K562 (cell line): ENCODE results near the gene C10orf95. TPM values are rescaled to one million over a fixed set of nuclear protein-coding genes. Genes with fewer than 3 reads are reported as not detected.

Source experiments
- HCFC1 ChIP-seq: IDR thresholded peaks from 2 replicates; pipeline ENCODE4 v1.6.1; 2012; ENCODE audit warnings: low read depth, low read length, improper control_type of control experiment
- MCM7 ChIP-seq, 2 experiments: fragments of 450-650 bp; IDR thresholded peaks; 2 replicates each; pipeline ENCODE4 v1.6.1; 2016 to 2018
- PHB ChIP-seq: fragments of 250-450 bp; sonication (Bioruptor Pico); IDR thresholded peaks from 2 replicates; pipeline ENCODE4 v1.5.0; 2021
- TCF7L2 ChIP-seq: fragments of 150-350 bp; IDR thresholded peaks from 2 replicates; pipeline ENCODE4 v1.6.1; 2016; ENCODE audit warnings: low read depth, mild to moderate bottlenecking, low read length, moderate library complexity
- ZFP36 ChIP-seq: fragments of 150-350 bp; IDR thresholded peaks from 2 replicates; pipeline ENCODE4 v1.6.1; 2018; ENCODE audit warnings: low read length, low read depth; ENCODE audit not compliant: partially characterized antibody
- polyA plus RNA-seq, 8 experiments: library from polyadenylated mRNA; depleted of rRNA in 4 of 8; stranded (reverse) in 5 of 8; unstranded in 3 of 8; fragments of >200 nt; fragmentation: Nextera tagmentation in 2 of 8; fragmentation: Illumina TruSeq in 1 of 8; extraction: Ambion mirVana in 2 of 8; extraction: Trizol in 1 of 8; gene quantifications; 2 replicates each; pipeline versions ENCODE4 v1.2.1 to v1.2.3, GENCODE V29; 2011 to 2014; ENCODE audit warnings: inconsistent platforms in 1 of 8, missing spikeins in 1 of 8
- total RNA-seq, 7 experiments: library from RNA; depleted of rRNA in 6 of 7; stranded (reverse); fragments of >200 nt in 6 of 7; fragmentation: Illumina TruSeq in 2 of 7; extraction: Trizol in 2 of 7; gene quantifications; 2 replicates each; pipeline versions ENCODE4 v1.2.1 to v1.2.3, GENCODE V29; 2011 to 2021; ENCODE audit warnings: low replicate concordance in 1 of 7
- TF ChIP-seq, protein P1 (sequence below): fragments of 250-450 bp; sonication (Bioruptor Pico); IDR thresholded peaks from 2 replicates; pipeline ENCODE4 v1.5.0; 2021; ENCODE audit warnings: mild to moderate bottlenecking, borderline replicate concordance
- TF ChIP-seq, protein P2 (sequence below): sonication (generic); formaldehyde crosslinking; IDR thresholded peaks from 2 replicates; pipeline ENCODE4 v1.8.0; 2022; ENCODE audit warnings: mild to moderate bottlenecking, missing genetic modification reagents, borderline replicate concordance
- TF ChIP-seq, protein P3 (sequence below): sonication (generic); formaldehyde crosslinking; IDR thresholded peaks from 2 replicates; pipeline ENCODE4 v1.8.1; 2023; ENCODE audit warnings: missing genetic modification reagents, mild to moderate bottlenecking, borderline replicate concordance

Gene C10orf95
- total and polyA plus RNA-seq, 9 of the 15 experiments (the other 6 are each of a cell fraction or from before 2014, with no cell fraction given) = 0.03 to 0.41 (median 0.17) TPM; not detected in 1

DNA sequence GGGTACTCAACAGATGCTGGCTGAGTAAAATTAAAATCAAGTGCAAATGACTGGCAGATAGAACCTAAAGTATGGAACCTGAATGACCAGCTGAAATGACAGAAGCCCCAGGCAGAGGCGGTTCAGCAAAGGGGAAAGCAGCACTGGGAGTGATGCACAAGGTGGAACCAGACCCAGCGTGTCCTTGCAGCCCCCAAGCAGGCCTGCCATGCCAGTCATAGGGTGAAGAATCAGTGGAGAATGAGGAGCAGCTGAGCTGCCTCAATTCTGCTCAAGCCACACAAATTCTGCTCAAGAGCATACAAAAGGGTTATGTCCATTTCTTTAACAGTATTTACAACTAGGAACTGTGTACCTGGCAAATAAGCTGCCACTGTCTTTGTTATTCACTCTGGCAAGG lies 42.4 kb upstream of the C10orf95 start (continued):
- TF ChIP-seq, protein P1, sequence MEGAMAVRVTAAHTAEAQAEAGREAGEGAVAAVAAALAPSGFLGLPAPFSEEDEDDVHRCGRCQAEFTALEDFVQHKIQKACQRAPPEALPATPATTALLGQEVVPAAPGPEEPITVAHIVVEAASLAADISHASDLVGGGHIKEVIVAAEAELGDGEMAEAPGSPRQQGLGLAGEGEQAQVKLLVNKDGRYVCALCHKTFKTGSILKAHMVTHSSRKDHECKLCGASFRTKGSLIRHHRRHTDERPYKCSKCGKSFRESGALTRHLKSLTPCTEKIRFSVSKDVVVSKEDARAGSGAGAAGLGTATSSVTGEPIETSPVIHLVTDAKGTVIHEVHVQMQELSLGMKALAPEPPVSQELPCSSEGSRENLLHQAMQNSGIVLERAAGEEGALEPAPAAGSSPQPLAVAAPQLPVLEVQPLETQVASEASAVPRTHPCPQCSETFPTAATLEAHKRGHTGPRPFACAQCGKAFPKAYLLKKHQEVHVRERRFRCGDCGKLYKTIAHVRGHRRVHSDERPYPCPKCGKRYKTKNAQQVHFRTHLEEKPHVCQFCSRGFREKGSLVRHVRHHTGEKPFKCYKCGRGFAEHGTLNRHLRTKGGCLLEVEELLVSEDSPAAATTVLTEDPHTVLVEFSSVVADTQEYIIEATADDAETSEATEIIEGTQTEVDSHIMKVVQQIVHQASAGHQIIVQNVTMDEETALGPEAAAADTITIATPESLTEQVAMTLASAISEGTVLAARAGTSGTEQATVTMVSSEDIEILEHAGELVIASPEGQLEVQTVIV (CRISPR knock-in tag) = no peak
- TF ChIP-seq, protein P2, sequence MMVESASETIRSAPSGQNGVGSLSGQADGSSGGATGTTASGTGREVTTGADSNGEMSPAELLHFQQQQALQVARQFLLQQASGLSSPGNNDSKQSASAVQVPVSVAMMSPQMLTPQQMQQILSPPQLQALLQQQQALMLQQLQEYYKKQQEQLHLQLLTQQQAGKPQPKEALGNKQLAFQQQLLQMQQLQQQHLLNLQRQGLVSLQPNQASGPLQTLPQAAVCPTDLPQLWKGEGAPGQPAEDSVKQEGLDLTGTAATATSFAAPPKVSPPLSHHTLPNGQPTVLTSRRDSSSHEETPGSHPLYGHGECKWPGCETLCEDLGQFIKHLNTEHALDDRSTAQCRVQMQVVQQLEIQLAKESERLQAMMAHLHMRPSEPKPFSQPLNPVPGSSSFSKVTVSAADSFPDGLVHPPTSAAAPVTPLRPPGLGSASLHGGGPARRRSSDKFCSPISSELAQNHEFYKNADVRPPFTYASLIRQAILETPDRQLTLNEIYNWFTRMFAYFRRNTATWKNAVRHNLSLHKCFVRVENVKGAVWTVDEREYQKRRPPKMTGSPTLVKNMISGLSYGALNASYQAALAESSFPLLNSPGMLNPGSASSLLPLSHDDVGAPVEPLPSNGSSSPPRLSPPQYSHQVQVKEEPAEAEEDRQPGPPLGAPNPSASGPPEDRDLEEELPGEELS (CRISPR knock-in tag) = no peak
- TF ChIP-seq PHB (CRISPR knock-in tag) (no peak), ZFP36 (no peak), TCF7L2 (no peak), MCM7 (IDR thresholded peaks at IDR 0.05) (no peak), HCFC1 (no peak)
- TF ChIP-seq, protein P3, sequence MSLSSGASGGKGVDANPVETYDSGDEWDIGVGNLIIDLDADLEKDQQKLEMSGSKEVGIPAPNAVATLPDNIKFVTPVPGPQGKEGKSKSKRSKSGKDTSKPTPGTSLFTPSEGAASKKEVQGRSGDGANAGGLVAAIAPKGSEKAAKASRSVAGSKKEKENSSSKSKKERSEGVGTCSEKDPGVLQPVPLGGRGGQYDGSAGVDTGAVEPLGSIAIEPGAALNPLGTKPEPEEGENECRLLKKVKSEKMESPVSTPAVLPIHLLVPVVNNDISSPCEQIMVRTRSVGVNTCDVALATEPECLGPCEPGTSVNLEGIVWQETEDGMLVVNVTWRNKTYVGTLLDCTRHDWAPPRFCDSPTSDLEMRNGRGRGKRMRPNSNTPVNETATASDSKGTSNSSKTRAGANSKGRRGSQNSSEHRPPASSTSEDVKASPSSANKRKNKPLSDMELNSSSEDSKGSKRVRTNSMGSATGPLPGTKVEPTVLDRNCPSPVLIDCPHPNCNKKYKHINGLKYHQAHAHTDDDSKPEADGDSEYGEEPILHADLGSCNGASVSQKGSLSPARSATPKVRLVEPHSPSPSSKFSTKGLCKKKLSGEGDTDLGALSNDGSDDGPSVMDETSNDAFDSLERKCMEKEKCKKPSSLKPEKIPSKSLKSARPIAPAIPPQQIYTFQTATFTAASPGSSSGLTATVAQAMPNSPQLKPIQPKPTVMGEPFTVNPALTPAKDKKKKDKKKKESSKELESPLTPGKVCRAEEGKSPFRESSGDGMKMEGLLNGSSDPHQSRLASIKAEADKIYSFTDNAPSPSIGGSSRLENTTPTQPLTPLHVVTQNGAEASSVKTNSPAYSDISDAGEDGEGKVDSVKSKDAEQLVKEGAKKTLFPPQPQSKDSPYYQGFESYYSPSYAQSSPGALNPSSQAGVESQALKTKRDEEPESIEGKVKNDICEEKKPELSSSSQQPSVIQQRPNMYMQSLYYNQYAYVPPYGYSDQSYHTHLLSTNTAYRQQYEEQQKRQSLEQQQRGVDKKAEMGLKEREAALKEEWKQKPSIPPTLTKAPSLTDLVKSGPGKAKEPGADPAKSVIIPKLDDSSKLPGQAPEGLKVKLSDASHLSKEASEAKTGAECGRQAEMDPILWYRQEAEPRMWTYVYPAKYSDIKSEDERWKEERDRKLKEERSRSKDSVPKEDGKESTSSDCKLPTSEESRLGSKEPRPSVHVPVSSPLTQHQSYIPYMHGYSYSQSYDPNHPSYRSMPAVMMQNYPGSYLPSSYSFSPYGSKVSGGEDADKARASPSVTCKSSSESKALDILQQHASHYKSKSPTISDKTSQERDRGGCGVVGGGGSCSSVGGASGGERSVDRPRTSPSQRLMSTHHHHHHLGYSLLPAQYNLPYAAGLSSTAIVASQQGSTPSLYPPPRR (CRISPR knock-in tag) = no peak
